WTC11 (cell line): ENCODE data around the gene SYPL2.
"Not testable (repeated sequence)": the region's sequence is repeated elsewhere in the genome, so short reads cannot be mapped to it uniquely, and the experiment has no call there.

Experiments
- CREB1 ChIP-seq: sonication (generic); formaldehyde crosslinking; IDR thresholded peaks from 2 replicates; pipeline ENCODE4 v1.8.0; 2023; ENCODE audit warnings: mild to moderate bottlenecking, missing genetic modification reagents
- GABPB1 ChIP-seq: sonication (generic); formaldehyde crosslinking; IDR thresholded peaks from 2 replicates; pipeline ENCODE4 v1.8.1; 2023; ENCODE audit warnings: mild to moderate bottlenecking, missing genetic modification reagents
- MYBL2 ChIP-seq: sonication (generic); formaldehyde crosslinking; IDR thresholded peaks from 2 replicates; pipeline ENCODE4 v1.8.1; 2023; ENCODE audit warnings: mild to moderate bottlenecking, moderate library complexity, missing genetic modification reagents
- NR1H2 ChIP-seq: sonication (generic); formaldehyde crosslinking; IDR thresholded peaks from 2 replicates; pipeline ENCODE4 v1.9.0; 2021; ENCODE audit warnings: mild to moderate bottlenecking, moderate library complexity, missing genetic modification reagents
- SP1 ChIP-seq: sonication (generic); formaldehyde crosslinking; conservative IDR thresholded peaks from 2 replicates; pipeline ENCODE4 v1.8.1; 2022; ENCODE audit warnings: missing genetic modification reagents
- ZNF232 ChIP-seq: sonication (generic); formaldehyde crosslinking; IDR thresholded peaks from 2 replicates; pipeline ENCODE4 v1.8.0; 2022; ENCODE audit warnings: mild to moderate bottlenecking, missing genetic modification reagents
- TF ChIP-seq, protein P1 (sequence below): fragments of 200-600 bp; IDR thresholded peaks from 2 replicates; pipeline ENCODE4 v1.8.0; 2022; ENCODE audit warnings: antibody characterized with exemption
- TF ChIP-seq, protein P2 (sequence below): sonication (generic); formaldehyde crosslinking; IDR thresholded peaks from 2 replicates; pipeline ENCODE4 v1.8.1; 2023; ENCODE audit warnings: mild to moderate bottlenecking, missing genetic modification reagents
- TF ChIP-seq, protein P3 (sequence below): fragments of 250-450 bp; sonication (Bioruptor Pico); IDR thresholded peaks from 2 replicates; pipeline ENCODE4 v1.9.0; 2021; ENCODE audit warnings: mild to moderate bottlenecking
- TF ChIP-seq, protein P4 (sequence below): sonication (generic); formaldehyde crosslinking; IDR thresholded peaks from 2 replicates; pipeline ENCODE4 v1.8.1; 2022; ENCODE audit warnings: low read depth, mild to moderate bottlenecking, moderate library complexity, missing genetic modification reagents, borderline replicate concordance
- TF ChIP-seq, protein P5 (sequence below): sonication (generic); formaldehyde crosslinking; IDR thresholded peaks from 2 replicates; pipeline ENCODE4 v1.8.0; 2022; ENCODE audit warnings: mild to moderate bottlenecking, missing genetic modification reagents

DNA sequence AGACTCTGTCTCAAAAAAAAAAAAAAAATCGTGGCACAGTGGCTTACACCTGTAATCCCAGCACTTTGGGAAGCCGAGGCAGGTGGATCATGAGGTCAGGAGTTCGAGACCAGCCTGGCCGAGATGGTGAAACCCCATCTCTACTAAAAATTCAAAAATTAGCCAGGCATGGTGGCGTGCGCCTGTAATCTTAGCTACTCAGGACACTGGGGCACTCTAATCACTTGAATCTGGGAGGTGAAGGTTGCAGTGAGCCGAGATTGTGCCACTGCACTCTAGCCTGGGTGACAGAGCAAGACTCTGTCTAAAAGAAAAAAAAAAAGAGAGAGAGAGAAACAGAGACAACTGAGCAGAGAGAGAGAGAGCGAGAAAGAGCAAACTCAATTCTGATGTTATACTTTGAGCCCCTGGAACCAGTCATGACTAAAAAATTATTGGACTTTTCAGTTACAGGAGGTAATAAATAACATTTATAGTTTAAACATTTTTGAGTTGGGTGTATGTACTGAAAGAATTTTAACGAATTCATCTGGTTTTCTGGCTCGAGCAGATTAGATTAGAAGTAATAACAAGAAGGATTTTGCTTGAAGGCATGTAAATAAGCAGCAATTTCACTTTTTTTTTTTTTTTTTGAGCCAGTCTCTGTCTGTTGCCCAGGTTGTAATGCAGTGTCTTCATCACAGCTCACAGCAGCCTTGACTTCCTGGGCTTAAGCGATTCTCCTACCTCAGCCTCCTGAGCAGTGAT lies 20.2 kb upstream of the SYPL2 start:
- not testable (repeated sequence) for TF ChIP-seq SP1; GABPB1 (CRISPR knock-in tag); ZNF232 (CRISPR knock-in tag); NR1H2 (CRISPR knock-in tag); MYBL2 (CRISPR knock-in tag); CREB1 (CRISPR knock-in tag)
- TF ChIP-seq, protein P1, sequence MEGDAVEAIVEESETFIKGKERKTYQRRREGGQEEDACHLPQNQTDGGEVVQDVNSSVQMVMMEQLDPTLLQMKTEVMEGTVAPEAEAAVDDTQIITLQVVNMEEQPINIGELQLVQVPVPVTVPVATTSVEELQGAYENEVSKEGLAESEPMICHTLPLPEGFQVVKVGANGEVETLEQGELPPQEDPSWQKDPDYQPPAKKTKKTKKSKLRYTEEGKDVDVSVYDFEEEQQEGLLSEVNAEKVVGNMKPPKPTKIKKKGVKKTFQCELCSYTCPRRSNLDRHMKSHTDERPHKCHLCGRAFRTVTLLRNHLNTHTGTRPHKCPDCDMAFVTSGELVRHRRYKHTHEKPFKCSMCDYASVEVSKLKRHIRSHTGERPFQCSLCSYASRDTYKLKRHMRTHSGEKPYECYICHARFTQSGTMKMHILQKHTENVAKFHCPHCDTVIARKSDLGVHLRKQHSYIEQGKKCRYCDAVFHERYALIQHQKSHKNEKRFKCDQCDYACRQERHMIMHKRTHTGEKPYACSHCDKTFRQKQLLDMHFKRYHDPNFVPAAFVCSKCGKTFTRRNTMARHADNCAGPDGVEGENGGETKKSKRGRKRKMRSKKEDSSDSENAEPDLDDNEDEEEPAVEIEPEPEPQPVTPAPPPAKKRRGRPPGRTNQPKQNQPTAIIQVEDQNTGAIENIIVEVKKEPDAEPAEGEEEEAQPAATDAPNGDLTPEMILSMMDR = not testable (repeated sequence)
- TF ChIP-seq, protein P2, sequence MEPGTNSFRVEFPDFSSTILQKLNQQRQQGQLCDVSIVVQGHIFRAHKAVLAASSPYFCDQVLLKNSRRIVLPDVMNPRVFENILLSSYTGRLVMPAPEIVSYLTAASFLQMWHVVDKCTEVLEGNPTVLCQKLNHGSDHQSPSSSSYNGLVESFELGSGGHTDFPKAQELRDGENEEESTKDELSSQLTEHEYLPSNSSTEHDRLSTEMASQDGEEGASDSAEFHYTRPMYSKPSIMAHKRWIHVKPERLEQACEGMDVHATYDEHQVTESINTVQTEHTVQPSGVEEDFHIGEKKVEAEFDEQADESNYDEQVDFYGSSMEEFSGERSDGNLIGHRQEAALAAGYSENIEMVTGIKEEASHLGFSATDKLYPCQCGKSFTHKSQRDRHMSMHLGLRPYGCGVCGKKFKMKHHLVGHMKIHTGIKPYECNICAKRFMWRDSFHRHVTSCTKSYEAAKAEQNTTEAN (CRISPR knock-in tag) = not testable (repeated sequence)
- TF ChIP-seq, protein P3, sequence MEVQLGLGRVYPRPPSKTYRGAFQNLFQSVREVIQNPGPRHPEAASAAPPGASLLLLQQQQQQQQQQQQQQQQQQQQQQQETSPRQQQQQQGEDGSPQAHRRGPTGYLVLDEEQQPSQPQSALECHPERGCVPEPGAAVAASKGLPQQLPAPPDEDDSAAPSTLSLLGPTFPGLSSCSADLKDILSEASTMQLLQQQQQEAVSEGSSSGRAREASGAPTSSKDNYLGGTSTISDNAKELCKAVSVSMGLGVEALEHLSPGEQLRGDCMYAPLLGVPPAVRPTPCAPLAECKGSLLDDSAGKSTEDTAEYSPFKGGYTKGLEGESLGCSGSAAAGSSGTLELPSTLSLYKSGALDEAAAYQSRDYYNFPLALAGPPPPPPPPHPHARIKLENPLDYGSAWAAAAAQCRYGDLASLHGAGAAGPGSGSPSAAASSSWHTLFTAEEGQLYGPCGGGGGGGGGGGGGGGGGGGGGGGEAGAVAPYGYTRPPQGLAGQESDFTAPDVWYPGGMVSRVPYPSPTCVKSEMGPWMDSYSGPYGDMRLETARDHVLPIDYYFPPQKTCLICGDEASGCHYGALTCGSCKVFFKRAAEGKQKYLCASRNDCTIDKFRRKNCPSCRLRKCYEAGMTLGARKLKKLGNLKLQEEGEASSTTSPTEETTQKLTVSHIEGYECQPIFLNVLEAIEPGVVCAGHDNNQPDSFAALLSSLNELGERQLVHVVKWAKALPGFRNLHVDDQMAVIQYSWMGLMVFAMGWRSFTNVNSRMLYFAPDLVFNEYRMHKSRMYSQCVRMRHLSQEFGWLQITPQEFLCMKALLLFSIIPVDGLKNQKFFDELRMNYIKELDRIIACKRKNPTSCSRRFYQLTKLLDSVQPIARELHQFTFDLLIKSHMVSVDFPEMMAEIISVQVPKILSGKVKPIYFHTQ = not testable (repeated sequence)
- TF ChIP-seq, protein P4, sequence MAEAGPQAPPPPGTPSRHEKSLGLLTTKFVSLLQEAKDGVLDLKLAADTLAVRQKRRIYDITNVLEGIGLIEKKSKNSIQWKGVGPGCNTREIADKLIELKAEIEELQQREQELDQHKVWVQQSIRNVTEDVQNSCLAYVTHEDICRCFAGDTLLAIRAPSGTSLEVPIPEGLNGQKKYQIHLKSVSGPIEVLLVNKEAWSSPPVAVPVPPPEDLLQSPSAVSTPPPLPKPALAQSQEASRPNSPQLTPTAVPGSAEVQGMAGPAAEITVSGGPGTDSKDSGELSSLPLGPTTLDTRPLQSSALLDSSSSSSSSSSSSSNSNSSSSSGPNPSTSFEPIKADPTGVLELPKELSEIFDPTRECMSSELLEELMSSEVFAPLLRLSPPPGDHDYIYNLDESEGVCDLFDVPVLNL (CRISPR knock-in tag) = not testable (repeated sequence)
- TF ChIP-seq, protein P5, sequence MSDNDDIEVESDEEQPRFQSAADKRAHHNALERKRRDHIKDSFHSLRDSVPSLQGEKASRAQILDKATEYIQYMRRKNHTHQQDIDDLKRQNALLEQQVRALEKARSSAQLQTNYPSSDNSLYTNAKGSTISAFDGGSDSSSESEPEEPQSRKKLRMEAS (CRISPR knock-in tag) = not testable (repeated sequence)
